GM23338 (cell line): ENCODE results near the gene KRTAP12-4. TPM values are rescaled to one million over a fixed set of nuclear protein-coding genes. Genes with fewer than 3 reads are reported as not detected.
"Not testable (repeated sequence)": the region's sequence is repeated elsewhere in the genome, so short reads cannot be mapped to it uniquely, and the experiment has no call there.

ENCODE experiments used
- ATAC-seq: fragments of 200-7000 bp; cut with Tn5 transposase; 3 replicates; pipeline ENCODE4 v1.9.1; 2020
- DNase-seq: peaks from one replicate; pipeline ENCODE4 v3.0.0-alpha.2; 2015; ENCODE audit warnings: low spot score
- H2AFZ ChIP-seq: fragments of 200-600 bp; sonication (generic); 2 replicates; pipeline ENCODE4 v1.8.0; 2016; ENCODE audit warnings: antibody characterized with exemption, mild to moderate bottlenecking, moderate library complexity
- H3F3A ChIP-seq: fragments of 200-600 bp; sonication (generic); replicated peaks from 2 replicates; pipeline ENCODE4 v1.8.0; 2017; ENCODE audit warnings: antibody characterized with exemption, mixed run types, low read depth
- H3K27ac ChIP-seq: fragments of 200-600 bp; sonication (generic); 2 replicates; pipeline ENCODE4 v1.6.1; 2016; ENCODE audit warnings: low read depth
- H3K27me3 ChIP-seq: fragments of 200-600 bp; sonication (generic); 2 replicates; pipeline ENCODE4 v1.8.0; 2016; ENCODE audit warnings: mild to moderate bottlenecking, mixed run types, moderate library complexity; ENCODE audit not compliant: insufficient read depth
- H3K36me3 ChIP-seq: fragments of 200-600 bp; sonication (generic); 2 replicates; pipeline ENCODE4 v1.8.0; 2016; ENCODE audit warnings: mild to moderate bottlenecking; ENCODE audit not compliant: insufficient read depth
- H3K4me1 ChIP-seq: fragments of 200-600 bp; sonication (generic); 2 replicates; pipeline ENCODE4 v1.8.0; 2016; ENCODE audit warnings: mild to moderate bottlenecking, moderate library complexity; ENCODE audit not compliant: insufficient read depth
- H3K4me2 ChIP-seq: fragments of 200-600 bp; sonication (generic); 2 replicates; pipeline ENCODE4 v1.7.1; 2017; ENCODE audit warnings: mixed run types
- H3K4me3 ChIP-seq: fragments of 200-600 bp; sonication (generic); 2 replicates; pipeline ENCODE4 v1.6.1; 2016; ENCODE audit warnings: mixed run types
- H3K79me2 ChIP-seq: fragments of 200-600 bp; sonication (generic); replicated peaks from 2 replicates; pipeline ENCODE4 v1.8.0; 2017; ENCODE audit warnings: mild to moderate bottlenecking; ENCODE audit not compliant: insufficient read depth
- H3K9me2 ChIP-seq: fragments of 200-600 bp; sonication (generic); 2 replicates; pipeline ENCODE4 v1.8.0; 2017; ENCODE audit not compliant: insufficient read depth
- H4K20me1 ChIP-seq: fragments of 200-600 bp; sonication (generic); replicated peaks from 2 replicates; pipeline ENCODE4 v1.8.0; 2017; ENCODE audit warnings: mild to moderate bottlenecking; ENCODE audit not compliant: insufficient read depth
- H3K27ac Mint-ChIP-seq: 2 replicates; pipeline ENCODE4 v1.8.0; 2020; ENCODE audit warnings: inconsistent platforms, mild to moderate bottlenecking, moderate library complexity, mixed read lengths
- H3K27me3 Mint-ChIP-seq: 3 replicates; pipeline ENCODE4 v1.8.0; 2022; ENCODE audit warnings: low read depth, mild to moderate bottlenecking, moderate library complexity, mixed read lengths, inconsistent platforms; ENCODE audit not compliant: insufficient read depth, poor library complexity
- H3K36me3 Mint-ChIP-seq: 3 replicates; pipeline ENCODE4 v1.8.0; 2021; ENCODE audit warnings: low read depth, mild to moderate bottlenecking, inconsistent platforms, moderate library complexity, mixed read lengths
- H3K4me1 Mint-ChIP-seq: 3 replicates; pipeline ENCODE4 v1.8.0; 2020; ENCODE audit warnings: mild to moderate bottlenecking, inconsistent platforms, mixed read lengths
- H3K4me3 Mint-ChIP-seq: 3 replicates; pipeline ENCODE4 v1.8.0; 2021; ENCODE audit warnings: moderate library complexity, mild to moderate bottlenecking, inconsistent platforms, mixed read lengths
- H3K9me3 Mint-ChIP-seq: 3 replicates; pipeline ENCODE4 v1.8.0; 2020; ENCODE audit warnings: moderate library complexity, mild to moderate bottlenecking, inconsistent platforms, mixed read lengths
- EZH2 ChIP-seq: fragments of 200-600 bp; sonication (generic); IDR thresholded peaks from one replicate; pipeline ENCODE4 v1.8.0; 2017; ENCODE audit warnings: antibody characterized with exemption, mild to moderate bottlenecking, low read depth; ENCODE audit not compliant: unreplicated experiment
- EZH2phosphoT487 ChIP-seq: fragments of 200-600 bp; sonication (generic); IDR thresholded peaks from one replicate; pipeline ENCODE4 v1.8.1; 2018; ENCODE audit warnings: antibody characterized with exemption; ENCODE audit not compliant: unreplicated experiment
- JUNB ChIP-seq: IDR thresholded peaks from one replicate; pipeline ENCODE4 v1.6.1; 2016; ENCODE audit warnings: antibody characterized with exemption; ENCODE audit not compliant: unreplicated experiment
- NANOG ChIP-seq: IDR thresholded peaks from 2 replicates; pipeline ENCODE4 v1.6.1; 2016; ENCODE audit warnings: antibody characterized with exemption, borderline replicate concordance
- REST ChIP-seq: IDR thresholded peaks from one replicate; pipeline ENCODE4 v1.6.1; 2018; ENCODE audit warnings: antibody characterized with exemption; ENCODE audit not compliant: unreplicated experiment
- STAT1 ChIP-seq: IDR thresholded peaks from one replicate; pipeline ENCODE4 v1.6.1; 2016; ENCODE audit warnings: antibody characterized with exemption; ENCODE audit not compliant: unreplicated experiment
- ZNF331 ChIP-seq: fragments of 250-450 bp; sonication (Bioruptor Pico); IDR thresholded peaks from 2 replicates; pipeline ENCODE4 v1.5.0; 2020; ENCODE audit warnings: low read depth, mild to moderate bottlenecking, moderate library complexity
- ZNF462 ChIP-seq: fragments of 250-450 bp; sonication (Bioruptor Pico); IDR thresholded peaks from 2 replicates; pipeline ENCODE4 v1.5.0; 2020; ENCODE audit warnings: mild to moderate bottlenecking, moderate library complexity
- polyA plus RNA-seq: library from polyadenylated mRNA; unstranded; fragments of >200 nt; fragmentation: Nextera tagmentation; extraction: Ambion mirVana; gene quantifications from 2 replicates; pipeline ENCODE4 v1.2.1, GENCODE V29; 2016
- total RNA-seq: library from RNA; depleted of rRNA; stranded (reverse); fragments of >200 nt; shearing (Covaris generic); gene quantifications from 2 replicates; pipeline ENCODE4 v1.2.3, GENCODE V29; 2014
- TF ChIP-seq, protein P1 (sequence below): IDR thresholded peaks from 2 replicates; pipeline ENCODE4 v1.6.1; 2016; ENCODE audit warnings: antibody characterized with exemption

The KRTAP12-4 gene
- total and polyA plus RNA-seq, 2 experiments from 2014 or later, result not detected

GRCh38 chr21:44647222-44647552 lies 7.3 kb downstream of the KRTAP12-4 start:
- no peak for TF ChIP-seq NANOG
- TF ChIP-seq REST, result no peak
- no peak for TF ChIP-seq JUNB
- no peak for TF ChIP-seq STAT1
- TF ChIP-seq, protein P1, sequence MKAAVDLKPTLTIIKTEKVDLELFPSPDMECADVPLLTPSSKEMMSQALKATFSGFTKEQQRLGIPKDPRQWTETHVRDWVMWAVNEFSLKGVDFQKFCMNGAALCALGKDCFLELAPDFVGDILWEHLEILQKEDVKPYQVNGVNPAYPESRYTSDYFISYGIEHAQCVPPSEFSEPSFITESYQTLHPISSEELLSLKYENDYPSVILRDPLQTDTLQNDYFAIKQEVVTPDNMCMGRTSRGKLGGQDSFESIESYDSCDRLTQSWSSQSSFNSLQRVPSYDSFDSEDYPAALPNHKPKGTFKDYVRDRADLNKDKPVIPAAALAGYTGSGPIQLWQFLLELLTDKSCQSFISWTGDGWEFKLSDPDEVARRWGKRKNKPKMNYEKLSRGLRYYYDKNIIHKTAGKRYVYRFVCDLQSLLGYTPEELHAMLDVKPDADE, result no peak
- TF ChIP-seq EZH2, result no peak
- TF ChIP-seq ZNF462, result no peak
- TF ChIP-seq EZH2phosphoT487, result no peak
- TF ChIP-seq ZNF331 (CRISPR knock-in tag), result no peak
- H3K36me3 ChIP-seq, result no peaks in the 10 kb centered on the region
- H4K20me1 ChIP-seq, result no peaks in the 10 kb centered on the region
- no peak overlapping the region for H3K27ac ChIP-seq
- no peak overlapping the region for H2AFZ ChIP-seq
- peak; percentile 42 for ATAC-seq
- Mint-ChIP-seq H3K36me3 (peaks cover 8% of the 10 kb centered on the region; the same call in 1 of the 3 replicates), H3K4me3 (no peak overlapping the region), H3K27me3 (peaks cover 9% of the 10 kb centered on the region), H3K9me3 (peaks cover 16% of the 10 kb centered on the region), H3K4me1 (peaks cover 10% of the 10 kb centered on the region), H3K27ac (no peak overlapping the region)
- H3K4me3 ChIP-seq, result no peak overlapping the region
- H3K4me2 ChIP-seq, result no peak overlapping the region
- H3K9me2 ChIP-seq, result no peaks in the 10 kb centered on the region
- no peaks in the 10 kb centered on the region for H3F3A ChIP-seq
- no peaks in the 10 kb centered on the region for H3K4me1 ChIP-seq
- no peaks in the 10 kb centered on the region for H3K27me3 ChIP-seq
- no peaks in the 10 kb centered on the region for H3K79me2 ChIP-seq
- no peak for DNase-seq

DNA sequence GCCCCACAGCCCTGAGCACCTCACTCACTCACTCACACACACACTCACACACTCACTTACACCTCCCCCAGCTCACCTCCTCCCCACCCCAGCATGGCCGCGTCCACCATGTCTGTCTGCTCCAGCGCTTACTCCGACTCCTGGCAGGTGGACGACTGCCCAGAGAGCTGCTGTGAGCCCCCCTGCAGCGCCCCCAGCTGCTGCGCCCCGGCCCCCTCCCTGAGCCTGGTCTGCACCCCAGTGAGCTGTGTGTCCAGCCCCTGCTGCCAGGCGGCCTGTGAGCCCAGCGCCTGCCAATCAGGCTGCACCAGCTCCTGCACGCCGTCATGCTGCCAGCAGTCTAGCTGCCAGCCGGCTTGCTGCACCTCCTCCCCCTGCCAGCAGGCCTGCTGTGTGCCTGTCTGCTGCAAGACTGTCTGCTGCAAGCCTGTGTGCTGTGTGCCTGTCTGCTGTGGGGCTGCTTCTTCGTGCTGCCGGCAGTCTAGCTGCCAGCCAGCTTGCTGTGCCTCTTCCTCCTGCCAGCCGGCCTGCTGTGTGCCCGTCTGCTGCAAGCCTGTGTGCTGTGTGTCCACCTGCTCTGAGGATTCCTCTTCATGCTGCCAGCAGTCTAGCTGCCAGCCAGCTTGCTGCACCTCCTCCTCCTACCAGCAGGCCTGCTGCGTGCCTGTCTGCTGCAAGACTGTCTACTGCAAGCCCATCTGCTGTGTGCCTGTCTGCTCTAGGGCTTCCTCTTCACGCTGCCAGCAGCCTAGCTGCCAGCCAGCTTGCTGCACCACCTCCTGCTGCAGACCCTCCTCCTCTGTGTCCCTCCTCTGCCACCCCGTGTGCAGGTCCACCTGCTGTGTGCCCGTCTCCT lies 7.9 kb downstream of the KRTAP12-4 start, which contains the start of gene KRTAP10-11:
TSS of gene KRTAP10-11 (plus strand) at position 49 of the 856 bp plus-strand sequence. CDS start at position 94, 45 bp downstream.
- not testable (repeated sequence) for H3K36me3 ChIP-seq, H3K27me3 Mint-ChIP-seq, H3K4me2 ChIP-seq, H2AFZ ChIP-seq, H3K36me3 Mint-ChIP-seq, H3K4me1 ChIP-seq, H3K4me3 ChIP-seq, H3K27me3 ChIP-seq, H3K27ac ChIP-seq, H3K9me2 ChIP-seq, DNase-seq, H3F3A ChIP-seq, H3K4me1 Mint-ChIP-seq, H3K27ac Mint-ChIP-seq, H4K20me1 ChIP-seq, H3K79me2 ChIP-seq, H3K4me3 Mint-ChIP-seq
- H3K9me3 Mint-ChIP-seq, result peaks cover 17% of the 10 kb centered on the region
- ATAC-seq, result peak; percentile 19; the same call in 1 of the 3 replicates
